Forelimb muscle (tissue), 1 donor: Measurements from ENCODE around the gene R3HDM1. TPM values are rescaled to one million over a fixed set of nuclear protein-coding genes. Genes with fewer than 3 reads are reported as not detected.
"Not testable (repeated sequence)": the region's sequence is repeated elsewhere in the genome, so short reads cannot be mapped to it uniquely, and the experiment has no call there.

Source experiments
- DNase-seq: peaks from one replicate; pipeline ENCODE4 v3.0.0-alpha.2; 2013; ENCODE audit warnings: low read depth
- polyA plus RNA-seq: library from polyadenylated mRNA; unstranded; fragments of 120-200 nt; gene quantifications from one replicate; pipeline ENCODE4 v1.2.1, GENCODE V29; 2013; ENCODE audit not compliant: insufficient read length

R3HDM1 gene
- polyA plus RNA-seq, 1 donor, result 21.8 TPM

DNA sequence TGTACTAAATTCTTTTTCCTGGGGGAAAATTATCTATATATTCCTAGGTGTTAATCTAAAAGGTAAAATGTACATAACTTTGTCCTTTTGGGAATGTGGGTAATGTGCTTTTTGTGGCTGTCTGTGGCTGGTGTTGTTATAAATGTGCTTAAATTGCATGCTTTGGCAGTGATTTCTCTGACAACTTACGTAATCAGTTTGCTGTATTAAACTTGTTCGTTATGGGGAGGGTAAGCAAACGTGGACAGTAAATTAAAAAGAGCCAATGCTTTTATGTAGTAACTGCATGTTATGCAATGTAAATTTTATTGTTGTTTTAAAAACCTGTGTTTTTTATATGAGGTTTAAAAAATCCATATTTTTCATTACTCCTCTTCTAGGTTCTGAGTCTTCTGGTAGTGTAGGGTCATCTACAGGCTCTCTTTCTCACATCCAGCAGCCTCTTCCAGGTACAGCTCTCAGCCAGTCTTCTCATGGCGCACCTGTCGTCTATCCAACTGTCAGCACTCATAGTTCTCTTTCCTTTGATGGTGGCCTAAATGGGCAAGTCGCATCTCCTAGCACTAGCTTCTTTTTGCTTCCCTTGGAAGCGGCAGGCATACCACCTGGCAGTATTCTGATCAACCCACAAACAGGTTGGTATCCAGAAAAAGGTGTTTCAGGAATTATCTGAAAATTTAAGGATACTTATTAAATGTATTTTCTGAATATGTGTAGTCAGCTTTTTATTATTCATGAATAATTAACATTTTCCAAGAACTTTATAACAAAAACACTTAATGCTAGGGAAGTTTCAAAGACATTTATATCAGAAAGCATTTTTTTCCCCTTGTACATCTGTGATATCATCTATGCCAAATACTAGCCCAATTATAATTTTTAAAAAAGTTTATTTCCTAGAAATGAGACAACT is 110.1 kb downstream of the R3HDM1 start:
- no peak for DNase-seq

DNA sequence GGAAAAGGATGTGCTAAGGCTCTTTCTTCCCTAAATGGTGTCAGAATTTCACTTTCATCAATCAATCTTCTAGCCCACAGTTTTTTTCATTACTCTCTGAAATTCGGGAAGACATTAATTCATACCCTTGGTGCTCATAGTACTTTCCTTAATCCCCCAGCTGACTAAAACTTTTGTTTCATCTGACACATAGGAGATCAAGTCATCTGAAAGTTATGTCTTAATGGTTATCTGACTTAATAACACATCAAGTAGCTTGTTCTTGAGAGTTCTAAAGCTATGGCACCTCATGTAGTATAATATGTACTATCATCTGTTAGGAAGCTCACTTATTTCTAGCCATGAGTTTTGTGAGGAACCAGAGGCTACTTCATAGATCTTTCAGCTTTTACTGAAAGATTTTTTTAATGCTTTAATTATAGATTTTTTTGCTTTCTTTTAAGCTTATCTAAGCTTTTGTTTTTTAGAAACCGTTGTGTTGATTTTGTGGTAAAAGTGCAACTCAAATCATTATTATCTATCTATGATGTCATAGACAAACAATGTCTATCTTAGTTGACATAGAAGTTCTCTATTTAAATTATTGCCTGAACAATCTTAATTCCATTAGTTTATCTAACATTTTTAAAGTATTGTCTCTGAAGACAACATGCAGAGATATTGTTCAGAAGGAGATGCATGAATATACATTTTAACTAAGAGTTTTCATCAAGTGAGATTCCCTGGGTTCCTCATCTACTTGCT is 116.7 kb downstream of the R3HDM1 start:
- no peak for DNase-seq

DNA sequence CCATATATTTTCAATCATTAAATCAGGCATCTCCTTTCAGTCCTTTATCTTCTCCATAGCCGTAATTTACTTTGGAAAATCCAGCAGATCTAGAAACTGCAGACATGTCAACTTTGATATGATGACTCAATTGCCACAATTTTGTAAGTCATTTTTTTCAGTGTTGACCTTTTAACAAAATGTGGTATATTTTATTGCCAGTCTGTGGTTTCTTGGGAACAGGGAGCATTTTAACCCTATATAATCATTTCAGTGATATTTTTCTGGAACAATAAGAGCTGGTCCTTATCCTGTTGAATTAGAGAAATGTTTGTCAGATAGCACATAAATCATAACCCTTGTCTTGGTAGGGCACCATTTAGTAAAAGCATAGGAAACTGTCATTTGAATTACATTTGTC is 119.4 kb downstream of the R3HDM1 start:
- no peak for DNase-seq

DNA sequence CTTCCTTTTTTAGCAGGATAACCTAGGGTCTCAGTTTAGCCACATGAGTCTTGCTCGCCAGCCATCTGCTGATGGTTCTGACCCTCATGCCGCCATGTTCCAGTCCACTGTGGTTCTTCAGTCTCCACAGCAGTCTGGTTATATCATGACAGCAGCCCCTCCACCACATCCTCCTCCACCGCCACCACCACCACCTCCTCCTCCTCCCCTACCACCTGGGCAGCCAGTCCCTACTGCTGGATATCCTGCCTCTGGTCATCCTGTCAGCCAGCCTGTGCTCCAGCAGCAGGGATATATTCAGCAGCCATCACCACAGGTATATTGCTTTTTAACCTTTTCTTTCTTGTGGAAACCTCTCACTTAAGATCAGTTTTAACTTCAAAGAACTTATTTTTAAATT is 120.4 kb downstream of the R3HDM1 start:
- DNase-seq, result no peak

DNA sequence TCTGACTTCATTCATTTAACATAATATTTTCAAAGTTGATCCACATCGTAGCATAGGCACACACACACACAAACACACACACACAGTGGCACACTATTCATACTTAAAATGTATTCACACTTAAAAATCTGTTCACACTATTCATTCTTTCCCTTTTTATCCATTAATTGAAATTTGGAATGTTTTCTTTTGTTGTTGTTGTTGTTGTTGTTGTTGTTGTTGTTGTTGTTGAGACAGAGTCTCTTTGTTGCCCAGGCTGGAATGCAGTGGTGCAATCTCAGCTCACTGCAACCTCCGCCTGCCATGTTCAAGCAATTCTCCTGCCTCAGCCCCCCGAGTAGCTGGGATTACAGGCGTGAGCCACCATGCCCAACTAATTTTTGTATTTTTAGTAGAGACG is 123.0 kb downstream of the R3HDM1 start:
- DNase-seq, result not testable (repeated sequence)

DNA sequence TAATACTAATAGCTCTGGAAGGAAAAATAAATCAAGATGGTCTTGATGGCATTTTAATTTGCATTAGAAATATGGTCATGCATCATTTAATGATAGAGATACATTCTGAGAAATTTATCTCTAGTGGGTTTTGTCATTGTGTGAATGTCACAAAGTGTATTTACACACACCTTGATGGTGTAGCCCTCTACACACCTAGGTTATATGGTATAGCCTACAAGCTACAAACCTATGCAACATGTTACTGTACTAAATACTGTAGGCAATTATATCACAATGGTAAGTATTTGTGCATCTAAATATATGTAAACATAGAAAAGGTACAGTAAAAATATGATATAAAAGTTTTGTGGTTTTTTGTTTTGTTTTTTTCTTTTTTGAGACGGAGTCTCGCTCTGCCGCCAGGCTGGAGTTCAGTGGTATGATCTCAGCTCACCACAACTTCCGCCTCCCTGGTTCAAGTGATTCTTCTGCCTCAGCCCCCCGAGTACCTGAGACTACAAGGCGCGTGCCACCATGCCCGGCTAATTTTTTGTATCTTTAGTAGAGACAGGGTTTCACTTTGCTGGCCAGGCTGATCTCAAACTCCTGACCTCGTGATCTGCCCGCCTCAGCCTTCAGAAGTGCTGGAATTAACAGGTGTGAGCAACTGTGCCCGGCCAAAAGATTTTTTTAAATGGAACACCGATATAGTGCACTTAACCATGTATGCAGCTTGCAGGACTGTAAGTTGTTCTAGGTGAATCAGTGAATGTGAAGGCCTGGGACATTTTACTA is 126.7 kb downstream of the R3HDM1 start:
- no peak for DNase-seq

DNA sequence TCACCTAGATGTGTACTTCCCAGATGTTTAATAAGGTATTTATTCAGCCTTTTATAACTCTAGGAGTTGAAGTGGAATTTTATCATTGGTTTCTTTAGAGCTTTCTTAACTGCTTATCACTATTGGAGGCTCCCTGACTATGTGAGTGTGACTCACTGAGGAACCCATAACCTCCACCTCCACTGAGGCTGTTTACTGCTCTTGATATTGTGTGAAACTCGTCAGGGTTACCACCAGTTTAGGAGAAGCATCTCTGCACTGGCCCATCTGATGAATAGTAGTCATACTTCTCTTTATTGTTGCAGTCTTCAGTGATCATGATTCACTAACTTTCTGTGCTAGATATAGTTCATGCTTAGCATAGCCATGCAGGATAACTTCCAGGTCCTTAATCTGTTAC is 130.8 kb downstream of the R3HDM1 start:
- no peak for DNase-seq

DNA sequence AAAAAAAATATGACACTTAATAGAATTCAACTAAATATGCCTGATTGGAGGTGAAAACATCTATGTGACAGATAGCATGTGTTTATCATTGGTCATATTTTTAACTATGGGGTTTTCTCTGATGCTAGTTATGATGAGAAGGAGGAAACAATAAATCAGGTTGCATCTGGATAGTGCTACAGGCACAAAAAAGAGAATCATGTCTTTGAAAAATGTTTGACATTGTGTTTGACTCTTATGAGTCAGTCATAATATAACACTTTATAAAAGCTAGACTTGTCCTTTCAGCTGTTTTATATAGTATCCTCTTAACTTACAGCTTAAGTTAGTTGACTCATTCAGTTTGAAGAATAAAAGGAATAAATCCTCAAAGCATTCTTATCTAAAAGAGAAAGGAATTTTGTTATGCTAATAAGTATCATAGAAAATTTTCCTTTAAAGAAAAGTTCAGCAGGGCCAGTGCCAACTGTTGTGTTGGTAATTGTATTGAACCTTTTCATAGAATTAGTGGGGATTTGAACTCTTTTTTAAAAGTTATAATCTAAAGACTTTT is 131.9 kb downstream of the R3HDM1 start:
- no peak for DNase-seq

DNA sequence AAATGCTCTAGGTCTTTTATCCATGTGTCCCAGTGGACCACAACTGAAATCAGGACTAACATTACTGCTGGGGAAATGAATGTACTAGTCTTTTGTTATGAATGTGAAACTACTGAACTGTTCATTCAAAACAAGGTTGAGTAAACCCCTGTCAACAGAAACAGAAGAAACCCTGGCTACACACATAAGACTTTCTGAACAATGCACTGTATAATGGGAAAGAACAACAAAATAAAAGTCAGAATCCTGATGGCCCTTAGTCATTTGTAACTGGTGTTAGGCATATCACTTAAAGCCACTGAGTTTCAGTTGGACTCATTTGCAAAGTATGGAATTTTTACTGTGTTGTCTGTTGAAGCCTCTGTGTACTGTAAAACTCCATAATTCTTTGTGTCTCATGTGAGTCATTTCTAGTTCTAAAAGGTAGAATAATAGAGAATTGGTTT is 133.4 kb downstream of the R3HDM1 start:
- DNase-seq, result no peak

DNA sequence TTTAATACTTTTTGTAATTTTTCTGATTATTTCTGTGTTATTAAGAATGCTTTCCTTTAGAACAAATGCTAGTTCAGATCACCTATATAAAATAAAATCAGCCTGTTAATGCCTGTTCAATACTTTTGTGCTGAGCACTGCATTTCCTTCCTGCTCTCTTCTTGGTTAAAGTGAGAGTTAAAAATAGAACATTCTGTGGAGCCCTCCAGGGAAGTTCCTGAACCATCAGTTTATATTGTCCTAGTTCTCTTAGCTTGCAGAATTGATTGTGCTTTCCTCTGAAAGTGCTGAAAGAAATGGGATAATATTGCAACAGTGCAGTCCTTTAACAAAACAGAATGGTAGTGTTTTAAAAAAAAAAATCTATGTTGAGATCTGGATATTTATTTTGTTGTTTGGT is 135.8 kb downstream of the R3HDM1 start:
- no peak for DNase-seq

DNA sequence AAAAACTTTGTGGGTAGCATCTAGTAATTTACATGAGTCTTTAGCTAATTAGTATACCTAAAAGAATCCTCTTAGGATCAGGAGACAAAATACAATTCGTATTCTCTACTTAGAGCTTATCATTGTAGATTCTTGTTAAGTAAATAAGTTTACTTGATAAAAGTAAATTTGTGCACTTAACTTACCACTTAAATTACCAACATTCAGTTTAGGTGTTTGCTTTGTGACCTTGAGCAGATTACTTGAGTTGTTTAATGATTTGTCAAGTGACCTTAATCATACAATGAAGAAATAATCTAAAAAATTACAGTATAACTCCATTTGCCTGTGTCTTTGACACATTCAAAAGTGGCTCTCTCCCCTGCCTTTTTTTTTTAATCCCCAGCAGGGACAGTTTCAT is 143.2 kb downstream of the R3HDM1 start:
- DNase-seq, result no peak

DNA sequence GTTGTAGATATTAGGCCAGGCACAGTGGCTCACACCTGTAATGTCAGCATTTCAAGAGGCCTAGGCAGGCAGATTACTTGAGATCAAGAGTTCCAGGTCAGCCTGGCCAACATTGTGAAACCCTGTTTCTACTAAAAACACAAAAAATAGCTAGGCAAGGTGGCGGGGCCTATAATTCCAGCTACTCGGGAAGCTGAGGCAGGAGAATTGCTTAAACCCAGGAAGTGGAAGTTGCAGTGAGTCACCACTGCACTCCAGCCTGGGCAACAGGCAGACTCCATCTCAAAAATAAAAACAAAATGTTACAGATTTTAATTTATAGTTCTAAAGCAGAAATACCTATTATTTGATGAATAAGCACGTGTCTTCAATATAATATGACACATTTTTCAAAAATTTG is 144.7 kb downstream of the R3HDM1 start:
- DNase-seq, result no peak

DNA sequence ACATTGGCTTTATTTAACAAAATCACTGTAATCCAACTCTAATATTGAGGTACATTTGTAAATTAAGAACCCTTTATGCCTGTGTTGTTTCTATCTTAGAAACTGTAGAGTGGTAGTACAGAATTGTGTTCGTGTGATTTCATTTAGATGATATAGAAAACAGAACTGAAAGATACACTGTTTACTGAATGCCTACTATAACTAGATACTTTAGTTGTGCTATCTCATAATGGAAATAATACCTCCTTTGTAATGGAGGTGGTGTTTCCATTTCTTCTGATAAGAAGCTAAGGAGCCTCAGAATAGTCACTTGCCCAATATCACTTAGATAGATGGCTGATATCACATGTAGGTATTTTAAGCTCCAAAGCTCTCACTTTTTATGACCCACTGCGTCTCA is 147.8 kb downstream of the R3HDM1 start:
- no peak for DNase-seq

DNA sequence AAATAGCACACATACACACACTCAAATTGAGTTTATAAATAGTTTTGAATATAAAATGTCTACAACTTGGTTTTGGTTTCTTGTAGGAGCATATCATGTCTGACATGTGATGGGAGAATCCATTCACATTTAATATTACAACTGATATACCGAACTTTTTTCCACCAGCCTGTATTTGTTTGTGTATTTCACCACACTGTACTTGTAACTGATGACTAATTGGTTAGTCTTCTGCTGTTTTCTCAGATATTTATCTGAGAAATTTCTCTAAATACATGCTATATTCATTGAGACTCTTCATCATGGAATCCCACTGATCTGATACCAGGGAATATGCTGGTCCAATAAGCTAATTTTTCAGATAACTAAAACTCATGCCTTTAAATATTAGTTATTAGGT is 154.1 kb downstream of the R3HDM1 start:
- no peak for DNase-seq

DNA sequence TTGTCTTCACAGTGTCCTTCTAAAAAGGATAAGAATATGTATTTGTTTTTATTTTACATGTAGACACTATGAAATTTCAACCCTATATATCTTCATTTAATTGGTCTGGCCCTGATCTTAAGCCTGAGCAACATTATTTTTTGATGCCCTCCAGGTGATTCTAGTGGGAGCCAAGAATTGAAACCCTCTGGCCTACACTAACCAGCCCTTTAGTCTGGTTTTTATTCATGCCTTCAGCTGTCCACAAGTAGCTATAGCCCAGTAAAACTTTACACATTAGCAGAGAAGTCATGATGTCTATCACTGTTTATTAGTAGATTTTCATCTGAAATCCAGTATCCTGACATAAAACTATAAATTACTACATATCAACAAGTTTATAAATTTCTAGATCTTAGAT is 157.7 kb downstream of the R3HDM1 start:
- DNase-seq, result no peak

DNA sequence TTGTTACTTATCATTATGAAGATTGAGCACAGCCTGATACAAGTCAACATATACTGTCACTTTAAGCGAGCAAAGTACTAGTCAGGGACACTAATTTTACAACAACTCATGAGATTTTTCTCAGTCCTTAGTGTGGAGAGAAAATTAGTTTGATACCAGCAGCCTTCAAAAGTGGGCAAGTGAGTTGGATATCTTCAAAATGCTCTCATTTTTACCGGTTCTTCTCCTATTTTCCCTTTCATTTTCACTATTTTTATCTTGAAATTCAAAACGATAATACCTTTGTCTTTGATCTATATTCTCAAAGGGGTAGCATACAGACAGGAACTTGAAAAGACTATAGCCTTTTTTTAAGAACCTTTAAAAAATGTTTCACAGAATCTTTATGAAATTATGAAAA is 158.4 kb downstream of the R3HDM1 start:
- no peak for DNase-seq

DNA sequence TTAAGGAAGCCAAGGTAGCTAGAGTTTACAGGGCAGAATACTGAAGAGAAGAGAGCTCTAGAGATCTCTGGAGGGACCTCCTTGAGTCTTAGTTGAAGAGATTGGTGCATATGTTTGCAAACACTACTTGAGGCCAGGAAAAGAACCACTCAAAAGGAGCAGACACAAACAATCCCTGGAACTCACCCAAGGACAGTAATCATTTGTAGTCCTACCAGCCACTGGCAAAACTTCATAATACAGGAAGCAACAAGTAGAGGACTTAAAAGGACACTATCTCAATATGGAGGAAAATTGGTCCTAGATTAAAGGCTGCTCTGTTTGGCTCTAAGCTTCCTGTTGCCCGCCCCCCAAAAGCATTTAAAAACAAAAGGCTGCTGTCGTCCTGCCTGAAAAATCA is 163.4 kb downstream of the R3HDM1 start:
- DNase-seq, result no peak

DNA sequence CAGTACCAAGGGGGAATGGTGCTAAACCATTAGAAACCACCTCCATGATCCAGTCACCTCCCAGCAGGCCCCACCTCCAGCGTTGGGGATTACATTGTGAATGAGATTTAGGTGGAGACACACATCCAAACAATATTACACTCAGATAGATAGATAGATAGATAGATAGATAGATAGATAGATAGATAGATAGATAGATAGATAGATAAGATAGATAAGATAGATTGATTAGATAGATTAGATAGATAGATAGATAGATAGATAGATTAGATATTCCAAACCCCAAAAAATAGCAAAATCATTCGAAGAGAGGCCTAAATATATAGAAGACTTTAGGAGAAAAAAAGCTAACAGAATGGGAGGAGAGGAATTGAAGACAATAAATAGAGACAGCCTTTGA is 167.6 kb downstream of the R3HDM1 start:
- no peak for DNase-seq

DNA sequence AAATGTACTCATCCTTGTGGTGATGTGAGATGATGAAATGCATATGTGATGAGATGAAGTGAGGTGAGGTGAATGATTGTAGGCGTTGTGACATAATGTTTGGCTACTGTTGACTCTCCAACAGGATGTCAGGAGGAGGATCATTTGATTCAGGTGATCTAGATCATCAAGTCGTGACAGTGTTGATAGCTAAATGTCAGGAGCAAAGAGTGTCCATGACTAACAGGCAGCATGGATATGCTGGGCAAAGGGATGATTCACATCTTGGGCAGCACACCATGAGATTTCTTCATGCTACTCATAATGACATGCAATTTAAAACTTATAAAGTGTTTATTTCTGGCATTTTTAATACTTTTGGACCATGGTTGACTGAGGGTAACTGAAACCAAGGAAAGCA is 170.2 kb downstream of the R3HDM1 start:
- DNase-seq, result no peak

DNA sequence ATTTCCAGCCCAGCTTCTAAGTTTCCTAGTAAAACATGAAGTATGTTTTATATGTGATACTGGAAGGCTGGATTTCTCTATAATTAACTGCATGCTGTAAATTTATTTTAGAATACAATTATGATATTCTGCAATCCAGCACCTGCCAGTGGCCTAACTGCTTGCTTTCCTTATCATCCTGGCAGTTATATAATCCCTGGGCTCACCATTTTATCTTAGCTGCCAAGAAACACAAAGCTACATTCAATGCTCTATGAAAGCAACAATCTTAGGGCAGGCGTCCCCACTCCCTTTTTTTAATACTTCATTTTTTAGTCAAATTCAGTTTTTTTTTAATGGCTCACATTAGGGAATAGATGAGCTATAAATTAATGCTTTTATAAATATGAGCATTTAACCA is 172.0 kb downstream of the R3HDM1 start:
- no peak for DNase-seq

DNA sequence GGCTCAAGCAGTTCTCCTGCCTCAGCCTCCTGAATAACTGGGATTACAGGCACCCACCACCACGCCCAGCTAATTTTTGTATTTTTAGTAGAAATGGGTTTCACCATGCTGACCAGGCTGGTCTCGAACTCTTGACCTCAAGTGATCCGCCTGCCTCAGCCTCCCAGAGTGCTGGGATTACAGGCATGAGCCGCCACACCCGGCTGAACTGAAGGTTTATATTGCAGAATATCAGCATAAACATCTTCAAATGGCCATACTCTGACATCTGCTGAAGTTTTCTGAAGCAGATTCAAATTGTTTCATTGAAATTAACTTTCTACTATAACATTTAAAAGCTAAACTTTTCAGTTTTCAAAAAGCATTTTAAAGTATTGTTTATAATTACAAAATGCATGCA is 172.8 kb downstream of the R3HDM1 start:
- not testable (repeated sequence) for DNase-seq

DNA sequence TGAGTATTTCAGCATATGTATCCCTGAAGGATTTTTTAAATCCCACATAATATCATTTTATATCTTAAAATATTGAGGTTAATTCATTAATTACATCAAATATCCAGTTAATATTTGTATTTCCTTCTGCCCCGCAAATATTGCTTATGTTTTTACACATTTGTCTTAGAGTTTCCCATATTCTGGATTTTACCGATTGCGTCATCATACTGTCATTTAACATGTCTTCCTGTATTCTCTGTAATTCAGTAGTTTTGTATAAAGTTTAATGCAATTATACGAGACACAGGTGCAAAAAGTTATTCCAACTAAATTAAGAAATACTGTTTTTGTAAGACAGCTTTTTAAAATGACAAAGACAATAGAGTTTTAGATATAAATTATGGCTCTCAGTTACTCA is 176.9 kb downstream of the R3HDM1 start:
- no peak for DNase-seq
